HepG2 (cell line): Measurements from ENCODE around the gene ZKSCAN8. TPM values are rescaled to one million over a fixed set of nuclear protein-coding genes. Genes with fewer than 3 reads are reported as not detected.
A peak's percentile ranks its signal among the peaks of the same experiment; 100 is the strongest.
"Not testable (repeated sequence)": the region's sequence is repeated elsewhere in the genome, so short reads cannot be mapped to it uniquely, and the experiment has no call there.

Source experiments
- ATAC-seq: fragments of 200-7000 bp; cut with Tn5 transposase; 3 replicates; pipeline ENCODE4 v1.9.1; 2020; ENCODE audit warnings: mild to moderate bottlenecking, moderate library complexity
- BruUV-seq: library from RNA; stranded (reverse); fragments of 400-500 nt; replicated peaks from 2 replicates; lab custom pipeline; 2021; lab: Mats Ljungman, UMichigan
- CTCF ChIA-PET: fragments of 300-600 bp; formaldehyde crosslinking; extraction: SDS; loops from one replicate; lab custom pipeline; 2021; ENCODE audit warnings: low total read pairs, inconsistent platforms, low intra/inter-chr PET ratio; lab: Yijun Ruan, JAX
- POLR2A ChIA-PET: fragments of 350-600 bp; sonication (Branson Sonifier 250); formaldehyde crosslinking; loops from one replicate; lab custom pipeline; 2020; ENCODE audit warnings: antibody characterized with exemption, inconsistent platforms; lab: Yijun Ruan, JAX
- DNase-seq: peaks from one replicate; pipeline ENCODE4 v3.0.0-alpha.2; 2015; ENCODE audit warnings: low spot score
- FAIRE-seq: peaks from 3 replicates; lab custom pipeline; 2011; peaks lifted over from hg19 to GRCh38; lab: Jason Lieb, UNC
- H2AFZ ChIP-seq: one replicate; pipeline ENCODE4 v1.6.1; 2011; ENCODE audit warnings: low read length, inconsistent platforms
- H3K27ac ChIP-seq: fragments of 300-600 bp; 3 replicates; pipeline ENCODE4 v1.8.0; 2011; ENCODE audit warnings: mixed run types, mild to moderate bottlenecking, mixed read lengths, low read length, inconsistent platforms; ENCODE audit not compliant: insufficient read depth; ENCODE audit errors: extremely low read length
- H3K27me3 ChIP-seq, 2 experiments: fragments of 200-600 bp in 1 of 2; 2 replicates in 1 of 2; 3 replicates in 1 of 2; pipeline versions ENCODE4 v1.6.0 to v1.8.0; 2011; ENCODE audit warnings: low read length in 2 of 2, mild to moderate bottlenecking in 2 of 2, moderate library complexity in 2 of 2, inconsistent platforms in 1 of 2; ENCODE audit not compliant: insufficient read depth in 2 of 2, control insufficient read depth in 1 of 2
- H3K36me3 ChIP-seq, 2 experiments: fragments of 200-600 bp in 1 of 2; replicated peaks in 1 of 2; 2 replicates in 1 of 2; 3 replicates in 1 of 2; pipeline versions ENCODE4 v1.5.1 to v1.8.0; 2011; ENCODE audit warnings: low read length in 2 of 2, inconsistent platforms in 1 of 2; ENCODE audit not compliant: insufficient read depth in 2 of 2, control insufficient read depth in 1 of 2
- H3K4me1 ChIP-seq: 2 replicates; pipeline ENCODE4 v1.5.1; 2012; ENCODE audit warnings: low read length, inconsistent platforms; ENCODE audit not compliant: insufficient read depth
- H3K4me2 ChIP-seq: 2 replicates; pipeline ENCODE4 v1.6.0; 2011; ENCODE audit warnings: low read depth, low read length, inconsistent platforms
- H3K4me3 ChIP-seq, 3 experiments: fragments of 200-600 bp in 1 of 3; sonication (generic), shearing (Covaris generic) in 1 of 3; replicated peaks in 1 of 3; 2 replicates each; pipeline ENCODE4 v1.5.1; 2011 to 2016; ENCODE audit warnings: low read length in 3 of 3, inconsistent platforms in 2 of 3, low read depth in 2 of 3, mild to moderate bottlenecking in 2 of 3, control low read depth in 1 of 3, mixed read lengths in 1 of 3; ENCODE audit not compliant: insufficient read depth in 1 of 3
- H3K79me2 ChIP-seq: one replicate; pipeline ENCODE4 v1.6.1; 2011; ENCODE audit warnings: low read length, inconsistent platforms; ENCODE audit not compliant: insufficient read depth
- H3K9ac ChIP-seq: 2 replicates; pipeline ENCODE4 v1.6.0; 2011; ENCODE audit warnings: mild to moderate bottlenecking, low read depth, low read length, inconsistent platforms; ENCODE audit not compliant: insufficient read depth
- H3K9me3 ChIP-seq: 2 replicates; pipeline ENCODE4 v1.5.1; 2012; ENCODE audit warnings: mild to moderate bottlenecking, low read length
- H4K20me1 ChIP-seq: 2 replicates; pipeline ENCODE4 v1.6.0; 2011; ENCODE audit warnings: inconsistent platforms, mild to moderate bottlenecking, low read length, moderate library complexity; ENCODE audit not compliant: insufficient read depth
- IRF2 ChIP-seq: IDR thresholded peaks from 2 replicates; pipeline ENCODE4 v1.6.1; 2018; ENCODE audit warnings: missing genetic modification reagents, missing compliant biosample characterization
- ISX ChIP-seq: sonication (generic); formaldehyde crosslinking; conservative IDR thresholded peaks from 2 replicates; pipeline ENCODE4 v1.5.0; 2020; ENCODE audit warnings: missing genetic modification reagents
- KLF9 ChIP-seq: IDR thresholded peaks from 2 replicates; pipeline ENCODE4 v1.6.1; 2016; ENCODE audit warnings: low read depth
- KMT2A ChIP-seq: sonication (generic); formaldehyde crosslinking; IDR thresholded peaks from 2 replicates; pipeline ENCODE4 v1.4.0; 2020; ENCODE audit warnings: missing genetic modification reagents
- MBNL3 ChIP-seq: fragments of 250-450 bp; sonication (Bioruptor Pico); conservative IDR thresholded peaks from 2 replicates; pipeline ENCODE4 v1.8.0; 2022; ENCODE audit warnings: mild to moderate bottlenecking, inconsistent platforms
- NFE2 ChIP-seq: sonication (generic); formaldehyde crosslinking; IDR thresholded peaks from 2 replicates; pipeline ENCODE4 v1.4.0; 2020; ENCODE audit warnings: missing genetic modification reagents
- NFIB ChIP-seq: sonication (generic); formaldehyde crosslinking; IDR thresholded peaks from 2 replicates; pipeline ENCODE4 v1.9.0; 2021; ENCODE audit warnings: missing genetic modification reagents, mild to moderate bottlenecking, borderline replicate concordance
- NFRKB ChIP-seq: fragments of 450-650 bp; IDR thresholded peaks from 2 replicates; pipeline ENCODE4 v1.6.1; 2017
- PHF8 ChIP-seq: sonication (generic); formaldehyde crosslinking; IDR thresholded peaks from 2 replicates; pipeline ENCODE4 v1.5.0; 2020; ENCODE audit warnings: missing genetic modification reagents
- ZFP82 ChIP-seq: sonication (generic); formaldehyde crosslinking; IDR thresholded peaks from 2 replicates; pipeline ENCODE4 v1.5.1; 2020; ENCODE audit warnings: mild to moderate bottlenecking, missing genetic modification reagents, borderline replicate concordance
- ZNF616 ChIP-seq: sonication (generic); formaldehyde crosslinking; IDR thresholded peaks from 2 replicates; pipeline ENCODE4 v1.5.0; 2020; ENCODE audit warnings: low read depth, mild to moderate bottlenecking, missing genetic modification reagents
- WGBS: methylation state at CpG from one replicate; pipeline ENCODE4 v1.1.6; 2017; ENCODE audit warnings: low lambda C conversion rate; 5-methylcytosine and 5-hydroxymethylcytosine counted together
- in situ Hi-C: cut with HindIII; loops from 2 replicates; pipeline ENCODE4 v1.10.0; 2017; ENCODE audit warnings: low pct_unique_long_range_greater_than_20kb; ENCODE audit not compliant: extremely low pct_ligation_motif_present
- intact Hi-C: fragments of 100-400 bp; cut with micrococcal nuclease; formaldehyde crosslinking; loops from one replicate; pipeline ENCODE4 v1.10.0; 2022; ENCODE audit not compliant: unreplicated experiment
- polyA plus RNA-seq, 8 experiments: library from polyadenylated mRNA; depleted of rRNA in 3 of 8; stranded (reverse) in 7 of 8; unstranded in 1 of 8; fragments of >200 nt; fragmentation: Illumina TruSeq in 4 of 8; extraction: Trizol in 4 of 8; gene quantifications; 2 replicates each; pipeline versions ENCODE4 v1.2.1 to v1.2.3, GENCODE V29; 2011 to 2016; ENCODE audit warnings: low read depth in 4 of 8, missing spikeins in 1 of 8, mixed read lengths in 1 of 8; ENCODE audit not compliant: insufficient read depth in 1 of 8
- total RNA-seq, 5 experiments: library from RNA; depleted of rRNA; stranded (reverse); fragments of >200 nt; fragmentation: Illumina TruSeq; extraction: Trizol; gene quantifications; 2 replicates each; pipeline ENCODE4 v1.2.3, GENCODE V29; 2016; ENCODE audit warnings: low read depth in 1 of 5
- TF ChIP-seq, protein P1 (sequence below): sonication (generic); formaldehyde crosslinking; IDR thresholded peaks from 2 replicates; pipeline ENCODE4 v1.4.0; 2020; ENCODE audit warnings: missing genetic modification reagents, borderline replicate concordance
- TF ChIP-seq, protein P2 (sequence below): sonication (generic); formaldehyde crosslinking; IDR thresholded peaks from 2 replicates; pipeline ENCODE4 v1.4.0; 2020; ENCODE audit warnings: mild to moderate bottlenecking, low read depth, missing genetic modification reagents

The ZKSCAN8 gene
- total and polyA plus RNA-seq, 2 of the 13 experiments (the other 11 are each of a cell fraction or from before 2014, with no cell fraction given): 12.4 to 20.9 TPM

DNA sequence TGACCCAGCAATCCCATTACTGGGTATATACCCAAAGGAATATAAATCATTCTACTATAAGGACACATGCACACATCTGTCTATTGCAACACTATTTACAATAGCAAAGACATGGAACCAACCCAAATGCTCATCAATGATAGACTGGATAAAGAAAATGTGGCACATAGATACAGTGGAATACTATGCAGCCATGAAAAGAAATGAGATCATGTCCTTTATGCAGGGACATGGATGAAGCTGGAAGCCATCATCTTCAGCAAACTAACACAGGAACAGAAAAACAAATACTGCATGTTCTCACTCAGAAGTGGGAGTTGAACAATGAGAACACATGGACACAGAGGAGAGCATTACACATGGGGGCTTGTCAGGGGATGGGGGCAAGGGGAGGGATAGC is 39.0 kb upstream of the ZKSCAN8 start:
- H3K9me3 ChIP-seq, FAIRE-seq, H3K4me3 ChIP-seq, H3K9ac ChIP-seq, H3K27me3 ChIP-seq, POLR2A ChIA-PET, ATAC-seq, H2AFZ ChIP-seq, H3K4me2 ChIP-seq, H3K79me2 ChIP-seq, in situ Hi-C loops, H4K20me1 ChIP-seq, BruUV-seq, H3K27ac ChIP-seq, H3K36me3 ChIP-seq, CTCF ChIA-PET, DNase-seq, intact Hi-C loops: not testable (repeated sequence)
- H3K4me1 ChIP-seq: peaks cover 15% of the 10 kb centered on the region

DNA sequence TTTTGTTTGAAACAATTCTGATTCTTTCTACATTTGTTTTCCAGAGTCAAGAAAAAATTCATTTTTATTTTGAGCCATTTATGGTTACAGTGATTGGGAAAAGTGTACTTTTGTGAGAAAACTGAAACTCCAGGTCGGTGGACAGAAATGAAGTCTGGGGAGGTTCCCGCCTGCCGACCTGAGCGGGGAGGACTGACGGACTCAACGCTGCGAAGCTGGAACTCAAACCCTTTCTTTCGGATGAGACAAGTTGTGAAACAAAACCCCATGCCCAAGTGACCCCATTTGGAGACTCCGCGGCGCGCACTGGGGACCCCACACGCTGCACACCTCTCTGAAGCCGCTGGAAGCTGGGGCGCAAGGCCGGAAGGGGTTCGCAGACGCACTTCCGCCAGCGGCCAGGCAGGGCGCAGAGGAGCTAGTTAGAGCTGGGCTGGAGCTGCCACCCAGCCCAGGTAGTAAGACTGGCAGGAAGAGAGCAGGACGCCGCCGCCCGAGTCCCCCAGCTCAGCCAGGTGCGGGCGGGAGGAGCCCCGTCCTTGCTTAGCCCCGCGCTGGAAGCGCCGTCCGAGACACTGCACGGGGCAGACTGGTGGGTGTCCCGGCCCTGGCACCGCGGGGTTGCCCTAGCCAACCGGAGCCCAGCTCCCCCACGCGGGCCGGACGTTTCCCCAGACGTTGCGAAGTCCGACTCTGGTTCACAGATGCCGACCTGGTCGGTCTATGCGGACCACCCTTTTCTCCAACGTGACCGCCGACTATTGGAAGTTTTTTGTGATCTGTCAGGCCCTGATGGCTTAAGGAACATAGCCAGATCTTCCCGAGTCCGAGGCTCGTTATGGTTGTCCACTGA is 37.1 kb upstream of the ZKSCAN8 start:
- 1% methylated on average over 24 of the region's 54 CpGs for WGBS
- H3K4me1 ChIP-seq: peaks cover 15% of the 10 kb centered on the region
- no peaks in the 10 kb centered on the region; a peak in 1 of 5 replicates for H3K27me3 ChIP-seq
- H2AFZ ChIP-seq: peak overlapping the region; percentile 90
- H3K27ac ChIP-seq: peak overlapping the region; percentile 35
- ChIA-PET POLR2A (interaction anchor here (0.6 to 2.2 kb wide), 17 partner anchors 12 to 280 kb away, joined by 3 to 26 read pairs (median 5); partner anchors contain the start of genes ZKSCAN4, ZKSCAN8, ZNF165 and ZSCAN16), CTCF (interaction anchor here (1.1 kb wide), 1 partner anchor 251 kb away, joined by 5 read pairs; no protein-coding TSS in a partner anchor)
- peak; percentile 40 for FAIRE-seq
- H3K79me2 ChIP-seq: no peaks in the 10 kb centered on the region
- H3K9me3 ChIP-seq: no peaks in the 10 kb centered on the region
- H3K9ac ChIP-seq: peak overlapping the region; percentile 72
- ATAC-seq: peak; percentile 100
- in situ Hi-C loops: no loop called here
- peak overlapping the region; percentile 93 for H3K4me2 ChIP-seq
- intact Hi-C loops: loop anchor here (2.0 kb wide), 1 partner anchor 32 kb away; no protein-coding TSS in a partner anchor
- BruUV-seq: no TSS peak
- no peaks in the 10 kb centered on the region for H4K20me1 ChIP-seq
- DNase-seq: peak; percentile 80
- H3K36me3 ChIP-seq: no peaks in the 10 kb centered on the region
- peak overlapping the region; percentile 62 to 84 (median 71) for H3K4me3 ChIP-seq
- peak; percentile 92 for TF ChIP-seq KMT2A (CRISPR knock-in tag)
- TF ChIP-seq KLF9: peak; percentile 26; the same call in 1 of the 2 replicates
- peak; percentile 96 for TF ChIP-seq PHF8 (CRISPR knock-in tag)
- no peak for TF ChIP-seq NFIB
- no peak for TF ChIP-seq MBNL3
- no peak for TF ChIP-seq NFRKB
- 0 out of 2 replicates have a peak, but pooled peaks have one; percentile 46 for TF ChIP-seq ISX
- peak; percentile 95 for TF ChIP-seq IRF2 (CRISPR knock-in tag)
- no peak for TF ChIP-seq NFE2 (CRISPR knock-in tag)
- TF ChIP-seq ZFP82 (CRISPR knock-in tag): peak; percentile 99
- TF ChIP-seq, protein P1, sequence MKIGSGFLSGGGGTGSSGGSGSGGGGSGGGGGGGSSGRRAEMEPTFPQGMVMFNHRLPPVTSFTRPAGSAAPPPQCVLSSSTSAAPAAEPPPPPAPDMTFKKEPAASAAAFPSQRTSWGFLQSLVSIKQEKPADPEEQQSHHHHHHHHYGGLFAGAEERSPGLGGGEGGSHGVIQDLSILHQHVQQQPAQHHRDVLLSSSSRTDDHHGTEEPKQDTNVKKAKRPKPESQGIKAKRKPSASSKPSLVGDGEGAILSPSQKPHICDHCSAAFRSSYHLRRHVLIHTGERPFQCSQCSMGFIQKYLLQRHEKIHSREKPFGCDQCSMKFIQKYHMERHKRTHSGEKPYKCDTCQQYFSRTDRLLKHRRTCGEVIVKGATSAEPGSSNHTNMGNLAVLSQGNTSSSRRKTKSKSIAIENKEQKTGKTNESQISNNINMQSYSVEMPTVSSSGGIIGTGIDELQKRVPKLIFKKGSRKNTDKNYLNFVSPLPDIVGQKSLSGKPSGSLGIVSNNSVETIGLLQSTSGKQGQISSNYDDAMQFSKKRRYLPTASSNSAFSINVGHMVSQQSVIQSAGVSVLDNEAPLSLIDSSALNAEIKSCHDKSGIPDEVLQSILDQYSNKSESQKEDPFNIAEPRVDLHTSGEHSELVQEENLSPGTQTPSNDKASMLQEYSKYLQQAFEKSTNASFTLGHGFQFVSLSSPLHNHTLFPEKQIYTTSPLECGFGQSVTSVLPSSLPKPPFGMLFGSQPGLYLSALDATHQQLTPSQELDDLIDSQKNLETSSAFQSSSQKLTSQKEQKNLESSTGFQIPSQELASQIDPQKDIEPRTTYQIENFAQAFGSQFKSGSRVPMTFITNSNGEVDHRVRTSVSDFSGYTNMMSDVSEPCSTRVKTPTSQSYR: peak; percentile 9; the same call in 1 of the 2 replicates
- TF ChIP-seq, protein P2, sequence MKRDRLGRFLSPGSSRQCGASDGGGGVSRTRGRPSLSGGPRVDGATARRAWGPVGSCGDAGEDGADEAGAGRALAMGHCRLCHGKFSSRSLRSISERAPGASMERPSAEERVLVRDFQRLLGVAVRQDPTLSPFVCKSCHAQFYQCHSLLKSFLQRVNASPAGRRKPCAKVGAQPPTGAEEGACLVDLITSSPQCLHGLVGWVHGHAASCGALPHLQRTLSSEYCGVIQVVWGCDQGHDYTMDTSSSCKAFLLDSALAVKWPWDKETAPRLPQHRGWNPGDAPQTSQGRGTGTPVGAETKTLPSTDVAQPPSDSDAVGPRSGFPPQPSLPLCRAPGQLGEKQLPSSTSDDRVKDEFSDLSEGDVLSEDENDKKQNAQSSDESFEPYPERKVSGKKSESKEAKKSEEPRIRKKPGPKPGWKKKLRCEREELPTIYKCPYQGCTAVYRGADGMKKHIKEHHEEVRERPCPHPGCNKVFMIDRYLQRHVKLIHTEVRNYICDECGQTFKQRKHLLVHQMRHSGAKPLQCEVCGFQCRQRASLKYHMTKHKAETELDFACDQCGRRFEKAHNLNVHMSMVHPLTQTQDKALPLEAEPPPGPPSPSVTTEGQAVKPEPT (CRISPR knock-in tag): peak; percentile 90
- TF ChIP-seq ZNF616 (CRISPR knock-in tag): no peak; the same call in 1 of the 2 replicates
